Calu3 (cell line): ENCODE data around the gene SCN11A. TPM values are rescaled to one million over a fixed set of nuclear protein-coding genes. Genes with fewer than 3 reads are reported as not detected.

Experiments used
- BruUV-seq: library from RNA; stranded (reverse); fragments of 400-500 nt; replicated peaks from 2 replicates; lab custom pipeline; 2021; lab: Mats Ljungman, UMichigan
- CTCF ChIA-PET: fragments of 300-600 bp; sonication (Branson Sonifier 250); formaldehyde crosslinking; loops from one replicate; lab custom pipeline; 2022; ENCODE audit warnings: antibody characterized with exemption; lab: Charles Lee
- DNase-seq: peaks from one replicate; pipeline ENCODE4 v3.0.0; 2022
- H3K27ac Mint-ChIP-seq: one replicate; pipeline ENCODE4 v1.8.0; 2022; ENCODE audit warnings: mixed read lengths; ENCODE audit not compliant: unreplicated experiment
- H3K27me3 Mint-ChIP-seq: one replicate; pipeline ENCODE4 v1.8.0; 2022; ENCODE audit warnings: mixed read lengths; ENCODE audit not compliant: unreplicated experiment
- H3K36me3 Mint-ChIP-seq: one replicate; pipeline ENCODE4 v1.8.0; 2022; ENCODE audit warnings: mild to moderate bottlenecking, moderate library complexity, mixed read lengths; ENCODE audit not compliant: insufficient read depth, unreplicated experiment
- H3K4me1 Mint-ChIP-seq: one replicate; pipeline ENCODE4 v1.8.0; 2022; ENCODE audit warnings: mild to moderate bottlenecking, low read depth, mixed read lengths; ENCODE audit not compliant: unreplicated experiment
- H3K4me3 Mint-ChIP-seq: one replicate; pipeline ENCODE4 v1.8.0; 2022; ENCODE audit warnings: mild to moderate bottlenecking, low read depth, moderate library complexity, mixed read lengths; ENCODE audit not compliant: unreplicated experiment
- H3K9me3 Mint-ChIP-seq: one replicate; pipeline ENCODE4 v1.8.0; 2022; ENCODE audit warnings: low read depth, mixed read lengths; ENCODE audit not compliant: unreplicated experiment
- CTCF ChIP-seq: fragments of 200-600 bp; IDR thresholded peaks from one replicate; pipeline ENCODE4 v1.8.0; 2022; ENCODE audit warnings: antibody characterized with exemption; ENCODE audit not compliant: unreplicated experiment
- intact Hi-C: fragments of 100-400 bp; cut with micrococcal nuclease; formaldehyde crosslinking; loops from one replicate; pipeline ENCODE4 v1.10.0; 2022; ENCODE audit not compliant: unreplicated experiment
- total RNA-seq: library from RNA; stranded (reverse); gene quantifications from 2 replicates; pipeline ENCODE4 v1.2.3, GENCODE V29; 2022

SCN11A gene
- total RNA-seq, 1 experiment from 2014 or later = 0.09 TPM

- CTCF ChIA-PET = no interaction called here
- H3K4me1 Mint-ChIP-seq = no peaks in the 10 kb centered on the region
- H3K27me3 Mint-ChIP-seq = no peaks in the 10 kb centered on the region
- no TSS peak for BruUV-seq
- no peaks in the 10 kb centered on the region for H3K36me3 Mint-ChIP-seq
- H3K4me3 Mint-ChIP-seq = no peak overlapping the region
- H3K9me3 Mint-ChIP-seq = no peaks in the 10 kb centered on the region
- DNase-seq = no peak
- intact Hi-C loops = no loop called here
- TF ChIP-seq CTCF = no peak
- no peak overlapping the region for H3K27ac Mint-ChIP-seq
Measured at GRCh38 chr3:39088889-39089288, 37.1 kb upstream of the SCN11A start.

- no peaks in the 10 kb centered on the region for H3K4me1 Mint-ChIP-seq
- H3K9me3 Mint-ChIP-seq = no peaks in the 10 kb centered on the region
- H3K4me3 Mint-ChIP-seq = no peak overlapping the region
- intact Hi-C loops = no loop called here
- CTCF ChIA-PET = no interaction called here
- DNase-seq = no peak
- no peaks in the 10 kb centered on the region for H3K27me3 Mint-ChIP-seq
- no peak overlapping the region for H3K27ac Mint-ChIP-seq
- H3K36me3 Mint-ChIP-seq = peaks cover 1% of the 10 kb centered on the region
- TF ChIP-seq CTCF = no peak
- BruUV-seq = no TSS peak
Measured at GRCh38 chr3:39088456-39088855, 36.7 kb upstream of the SCN11A start.

- H3K27ac Mint-ChIP-seq = no peak overlapping the region
- CTCF ChIA-PET = no interaction called here
- H3K36me3 Mint-ChIP-seq = peaks cover 4% of the 10 kb centered on the region
- no TSS peak for BruUV-seq
- H3K4me3 Mint-ChIP-seq = no peak overlapping the region
- no peaks in the 10 kb centered on the region for H3K27me3 Mint-ChIP-seq
- TF ChIP-seq CTCF = no peak
- no peaks in the 10 kb centered on the region for H3K4me1 Mint-ChIP-seq
- DNase-seq = no peak
- no peaks in the 10 kb centered on the region for H3K9me3 Mint-ChIP-seq
- intact Hi-C loops = no loop called here
Measured at GRCh38 chr3:39086144-39086543, 34.4 kb upstream of the SCN11A start.

- CTCF ChIA-PET = no interaction called here
- Mint-ChIP-seq H3K9me3 (no peaks in the 10 kb centered on the region), H3K27ac (no peak overlapping the region), H3K27me3 (no peaks in the 10 kb centered on the region), H3K4me3 (no peak overlapping the region), H3K4me1 (no peaks in the 10 kb centered on the region), H3K36me3 (peaks cover 4% of the 10 kb centered on the region)
- no peak for TF ChIP-seq CTCF
- intact Hi-C loops = no loop called here
- BruUV-seq = no TSS peak
- no peak for DNase-seq
Measured at GRCh38 chr3:39082666-39083313, 31.0 kb upstream of the SCN11A start.
